HepG2 (cell line): ENCODE results near the gene RRP36. TPM values are rescaled to one million over a fixed set of nuclear protein-coding genes. Genes with fewer than 3 reads are reported as not detected.

Source experiments
- FIP1L1 ChIP-seq: fragments of 200-400 bp; formaldehyde crosslinking; IDR thresholded peaks from 2 replicates; pipeline ENCODE4 v1.6.1; 2018; ENCODE audit warnings: low read depth, mild to moderate bottlenecking, low read length, moderate library complexity, borderline replicate concordance; ENCODE audit not compliant: insufficient read depth
- MEIS1 ChIP-seq: sonication (generic); formaldehyde crosslinking; IDR thresholded peaks from 2 replicates; pipeline ENCODE4 v1.9.0; 2021; ENCODE audit warnings: mild to moderate bottlenecking, missing genetic modification reagents, moderate library complexity, borderline replicate concordance
- MTERF4 ChIP-seq: sonication (generic); formaldehyde crosslinking; IDR thresholded peaks from 2 replicates; pipeline ENCODE4 v1.8.0; 2023; ENCODE audit warnings: mild to moderate bottlenecking, missing genetic modification reagents
- RBM39 ChIP-seq: fragments of 200-400 bp; formaldehyde crosslinking; IDR thresholded peaks from one replicate; pipeline ENCODE4 v1.6.1; 2018; ENCODE audit warnings: antibody characterized with exemption, mild to moderate bottlenecking, low read depth, low read length; ENCODE audit not compliant: poor library complexity, severe bottlenecking
- ZFP90 ChIP-seq: sonication (generic); formaldehyde crosslinking; IDR thresholded peaks from 2 replicates; pipeline ENCODE4 v1.8.0; 2022; ENCODE audit warnings: missing genetic modification reagents, mild to moderate bottlenecking, inconsistent platforms, borderline replicate concordance
- ZMYM2 ChIP-seq: sonication (generic); formaldehyde crosslinking; IDR thresholded peaks from 2 replicates; pipeline ENCODE4 v1.8.0; 2022; ENCODE audit warnings: mild to moderate bottlenecking, missing genetic modification reagents
- ZNF567 ChIP-seq: sonication (generic); formaldehyde crosslinking; IDR thresholded peaks from 2 replicates; pipeline ENCODE4 v1.8.1; 2023; ENCODE audit warnings: mild to moderate bottlenecking, missing genetic modification reagents, borderline replicate concordance
- ZNF629 ChIP-seq: sonication (generic); formaldehyde crosslinking; conservative IDR thresholded peaks from 2 replicates; pipeline ENCODE4 v1.5.0; 2020; ENCODE audit warnings: missing genetic modification reagents
- ZNF678 ChIP-seq: sonication (generic); formaldehyde crosslinking; IDR thresholded peaks from 2 replicates; pipeline ENCODE4 v1.4.0; 2020; ENCODE audit warnings: mild to moderate bottlenecking, missing genetic modification reagents
- ZNF768 ChIP-seq: sonication (generic); formaldehyde crosslinking; IDR thresholded peaks from 2 replicates; pipeline ENCODE4 v1.4.0; 2020; ENCODE audit warnings: missing genetic modification reagents
- polyA plus RNA-seq, 8 experiments: library from polyadenylated mRNA; depleted of rRNA in 3 of 8; stranded (reverse) in 7 of 8; unstranded in 1 of 8; fragments of >200 nt; fragmentation: Illumina TruSeq in 4 of 8; extraction: Trizol in 4 of 8; gene quantifications; 2 replicates each; pipeline versions ENCODE4 v1.2.1 to v1.2.3, GENCODE V29; 2011 to 2016; ENCODE audit warnings: low read depth in 4 of 8, missing spikeins in 1 of 8, mixed read lengths in 1 of 8; ENCODE audit not compliant: insufficient read depth in 1 of 8
- total RNA-seq, 5 experiments: library from RNA; depleted of rRNA; stranded (reverse); fragments of >200 nt; fragmentation: Illumina TruSeq; extraction: Trizol; gene quantifications; 2 replicates each; pipeline ENCODE4 v1.2.3, GENCODE V29; 2016; ENCODE audit warnings: low read depth in 1 of 5
- TF ChIP-seq, protein P1 (sequence below): sonication (generic); formaldehyde crosslinking; IDR thresholded peaks from 2 replicates; pipeline ENCODE4 v1.4.0; 2020; ENCODE audit warnings: missing genetic modification reagents, low read depth, mild to moderate bottlenecking, borderline replicate concordance
- TF ChIP-seq, protein P2 (sequence below), 2 experiments: sonication (generic) in 1 of 2; formaldehyde crosslinking in 1 of 2; IDR thresholded peaks; 2 replicates each; pipeline versions ENCODE4 v1.4.0 to v1.6.1; 2018 to 2020; ENCODE audit warnings: missing genetic modification reagents in 2 of 2, borderline replicate concordance in 1 of 2, low read depth in 1 of 2, mild to moderate bottlenecking in 1 of 2, missing biosample characterization in 1 of 2

RRP36 gene
- total and polyA plus RNA-seq, 2 of the 13 experiments (the other 11 are each of a cell fraction or from before 2014, with no cell fraction given) = 29.5 to 144 TPM

DNA sequence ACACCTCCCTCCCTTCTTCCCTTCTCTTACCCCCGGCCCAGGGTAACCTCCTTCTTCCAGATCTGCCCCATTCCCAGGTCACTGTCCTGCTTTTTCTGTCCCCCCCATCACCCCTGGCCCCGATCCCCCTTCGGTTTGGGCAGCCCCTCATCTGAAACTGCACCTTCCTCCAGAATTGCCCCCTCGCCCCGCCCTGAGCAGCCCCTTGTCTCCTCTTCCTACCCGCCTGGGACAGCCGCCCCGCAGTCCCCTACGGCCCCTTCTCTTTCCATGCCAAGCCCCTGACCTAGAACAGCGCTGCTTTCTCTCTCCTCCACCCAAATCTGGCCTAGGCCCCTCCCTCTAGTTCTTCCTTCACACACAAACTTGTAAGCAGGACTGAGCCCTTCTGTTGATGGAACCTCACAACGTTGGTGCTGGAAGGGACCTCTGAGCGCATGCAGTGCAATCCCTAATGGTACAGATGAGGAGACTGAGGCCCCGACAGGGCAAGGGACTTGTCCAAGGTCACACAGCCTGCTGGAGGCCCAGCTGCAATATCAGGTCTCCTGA lies 36.4 kb upstream of the RRP36 start (continued):
- TF ChIP-seq, protein P1, sequence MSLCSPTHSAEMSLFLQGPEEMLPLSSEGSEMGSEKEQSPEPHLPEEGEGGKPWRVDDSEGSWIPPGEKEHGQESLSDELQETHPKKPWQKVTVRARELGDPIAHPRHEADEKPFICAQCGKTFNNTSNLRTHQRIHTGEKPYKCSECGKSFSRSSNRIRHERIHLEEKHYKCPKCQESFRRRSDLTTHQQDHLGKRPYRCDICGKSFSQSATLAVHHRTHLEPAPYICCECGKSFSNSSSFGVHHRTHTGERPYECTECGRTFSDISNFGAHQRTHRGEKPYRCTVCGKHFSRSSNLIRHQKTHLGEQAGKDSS (CRISPR knock-in tag) = no peak; the same call in 1 of the 2 replicates
- 0 out of 2 replicates have a peak, but pooled peaks have one; percentile 56 for TF ChIP-seq MTERF4 (CRISPR knock-in tag)
- 0 out of 2 replicates have a peak, but pooled peaks have one; percentile 27 for TF ChIP-seq ZNF678
- TF ChIP-seq, protein P2, sequence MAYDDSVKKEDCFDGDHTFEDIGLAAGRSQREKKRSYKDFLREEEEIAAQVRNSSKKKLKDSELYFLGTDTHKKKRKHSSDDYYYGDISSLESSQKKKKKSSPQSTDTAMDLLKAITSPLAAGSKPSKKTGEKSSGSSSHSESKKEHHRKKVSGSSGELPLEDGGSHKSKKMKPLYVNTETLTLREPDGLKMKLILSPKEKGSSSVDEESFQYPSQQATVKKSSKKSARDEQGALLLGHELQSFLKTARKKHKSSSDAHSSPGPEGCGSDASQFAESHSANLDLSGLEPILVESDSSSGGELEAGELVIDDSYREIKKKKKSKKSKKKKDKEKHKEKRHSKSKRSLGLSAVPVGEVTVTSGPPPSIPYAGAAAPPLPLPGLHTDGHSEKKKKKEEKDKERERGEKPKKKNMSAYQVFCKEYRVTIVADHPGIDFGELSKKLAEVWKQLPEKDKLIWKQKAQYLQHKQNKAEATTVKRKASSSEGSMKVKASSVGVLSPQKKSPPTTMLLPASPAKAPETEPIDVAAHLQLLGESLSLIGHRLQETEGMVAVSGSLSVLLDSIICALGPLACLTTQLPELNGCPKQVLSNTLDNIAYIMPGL (CRISPR knock-in tag; IDR thresholded peaks at IDR 0.05; ENCODE audit: borderline replicate concordance in 1 of 2, low read depth in 1 of 2) = peak in 1 of 2 experiments; percentile 68; a peak in 2 of 4 replicates
- 0 out of 2 replicates have a peak, but pooled peaks have one; percentile 27 for TF ChIP-seq MEIS1 (CRISPR knock-in tag)
- TF ChIP-seq ZNF567 (CRISPR knock-in tag) = 0 out of 2 replicates have a peak, but pooled peaks have one; percentile 32
- no peak for TF ChIP-seq ZFP90 (CRISPR knock-in tag)
- TF ChIP-seq ZMYM2 = peak; percentile 41; the same call in 1 of the 2 replicates
- TF ChIP-seq ZNF629 (CRISPR knock-in tag) = peak; percentile 94
- TF ChIP-seq ZNF768 (CRISPR knock-in tag) = peak; percentile 95
- no peak for TF ChIP-seq RBM39
- no peak for TF ChIP-seq FIP1L1
